H1 (cell line): ENCODE results near the gene RHOC.

Experiments
- CREB1 ChIP-seq: IDR thresholded peaks from 2 replicates; pipeline ENCODE4 v1.6.1; 2012; ENCODE audit warnings: inconsistent platforms
- EZH2 ChIP-seq: fragments of 200-600 bp; sonication (generic); IDR thresholded peaks from 2 replicates; pipeline ENCODE4 v1.7.1; 2012; ENCODE audit warnings: low read depth, mild to moderate bottlenecking, moderate library complexity, low read length, inconsistent platforms; ENCODE audit not compliant: severe bottlenecking
- FOSL1 ChIP-seq: IDR thresholded peaks from 2 replicates; pipeline ENCODE4 v1.6.1; 2011; ENCODE audit warnings: mild to moderate bottlenecking, low read depth, low read length, moderate library complexity; ENCODE audit not compliant: insufficient read depth
- HDAC2 ChIP-seq, 2 experiments: fragments of 300-600 bp in 1 of 2; sonication (generic) in 1 of 2; IDR thresholded peaks; 2 replicates each; pipeline ENCODE4 v1.6.1; 2011 to 2012; ENCODE audit warnings: low read depth in 2 of 2, low read length in 2 of 2, mild to moderate bottlenecking in 2 of 2, moderate library complexity in 2 of 2, borderline replicate concordance in 1 of 2, inconsistent platforms in 1 of 2
- JUND ChIP-seq: IDR thresholded peaks from 2 replicates; pipeline ENCODE4 v1.6.1; 2011; ENCODE audit warnings: mild to moderate bottlenecking, improper control_type of control experiment, low read length
- MAFK ChIP-seq: IDR thresholded peaks from 2 replicates; pipeline ENCODE4 v1.6.1; 2012; ENCODE audit warnings: low read depth, mild to moderate bottlenecking, improper control_type of control experiment, low read length
- MAX ChIP-seq: IDR thresholded peaks from 2 replicates; pipeline ENCODE4 v1.6.1; 2012; ENCODE audit warnings: inconsistent platforms
- POLR2A ChIP-seq, 2 experiments: IDR thresholded peaks; 1 replicate in 1 of 2; 2 replicates in 1 of 2; pipeline ENCODE4 v1.6.1; 2011; ENCODE audit warnings: low read depth in 2 of 2, low read length in 2 of 2, mild to moderate bottlenecking in 2 of 2; ENCODE audit errors: control extremely low read depth in 1 of 2
- POLR2AphosphoS5 ChIP-seq: IDR thresholded peaks from 2 replicates; pipeline ENCODE4 v1.6.1; 2011; ENCODE audit warnings: low read depth, low read length
- RBBP5 ChIP-seq: IDR thresholded peaks from 2 replicates; pipeline ENCODE4 v1.7.1; 2012; ENCODE audit warnings: low read depth, mild to moderate bottlenecking, inconsistent platforms, low read length, moderate library complexity, borderline replicate concordance
- TBP ChIP-seq: IDR thresholded peaks from 2 replicates; pipeline ENCODE4 v1.6.1; 2011; ENCODE audit warnings: low read depth, low read length, improper control_type of control experiment
- TF ChIP-seq, protein P1 (sequence below), 3 experiments: IDR thresholded peaks; 1 replicate in 2 of 3; 2 replicates in 1 of 3; pipeline versions ENCODE4 v1.5.1 to v1.6.1; 2011; ENCODE audit warnings: low read length in 3 of 3, mild to moderate bottlenecking in 3 of 3, inconsistent platforms in 2 of 3, low read depth in 1 of 3, moderate library complexity in 1 of 3; ENCODE audit not compliant: insufficient read depth in 1 of 3; ENCODE audit errors: control extremely low read depth in 1 of 3
- TF ChIP-seq, protein P2 (sequence below): IDR thresholded peaks from 2 replicates; pipeline ENCODE4 v1.6.1; 2011; ENCODE audit warnings: low read length, improper control_type of control experiment
- TF ChIP-seq, protein P3 (sequence below): IDR thresholded peaks from 2 replicates; pipeline ENCODE4 v1.6.1; 2011; ENCODE audit warnings: low read depth, mild to moderate bottlenecking, low read length; ENCODE audit not compliant: insufficient read depth

DNA sequence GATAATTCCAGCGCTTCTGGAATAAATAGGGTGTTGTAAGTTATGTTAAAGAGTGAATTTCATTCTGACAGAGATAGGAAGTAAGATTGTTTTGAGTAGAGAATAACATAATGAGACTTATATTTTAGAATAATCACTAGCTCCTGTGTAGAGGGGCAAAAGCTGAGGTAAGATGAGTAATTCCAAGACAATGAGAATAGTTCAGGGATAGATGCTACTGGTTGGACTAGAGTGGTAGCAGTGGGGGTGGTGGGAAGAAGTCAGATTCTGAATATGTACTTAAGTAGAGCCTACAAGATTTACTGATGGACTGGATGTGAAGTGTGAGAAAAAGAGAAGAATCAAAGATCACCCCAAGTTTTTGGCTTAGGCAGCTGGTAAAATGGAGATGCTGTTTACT lies 55.7 kb downstream of the RHOC start:
- TF ChIP-seq, protein P1, sequence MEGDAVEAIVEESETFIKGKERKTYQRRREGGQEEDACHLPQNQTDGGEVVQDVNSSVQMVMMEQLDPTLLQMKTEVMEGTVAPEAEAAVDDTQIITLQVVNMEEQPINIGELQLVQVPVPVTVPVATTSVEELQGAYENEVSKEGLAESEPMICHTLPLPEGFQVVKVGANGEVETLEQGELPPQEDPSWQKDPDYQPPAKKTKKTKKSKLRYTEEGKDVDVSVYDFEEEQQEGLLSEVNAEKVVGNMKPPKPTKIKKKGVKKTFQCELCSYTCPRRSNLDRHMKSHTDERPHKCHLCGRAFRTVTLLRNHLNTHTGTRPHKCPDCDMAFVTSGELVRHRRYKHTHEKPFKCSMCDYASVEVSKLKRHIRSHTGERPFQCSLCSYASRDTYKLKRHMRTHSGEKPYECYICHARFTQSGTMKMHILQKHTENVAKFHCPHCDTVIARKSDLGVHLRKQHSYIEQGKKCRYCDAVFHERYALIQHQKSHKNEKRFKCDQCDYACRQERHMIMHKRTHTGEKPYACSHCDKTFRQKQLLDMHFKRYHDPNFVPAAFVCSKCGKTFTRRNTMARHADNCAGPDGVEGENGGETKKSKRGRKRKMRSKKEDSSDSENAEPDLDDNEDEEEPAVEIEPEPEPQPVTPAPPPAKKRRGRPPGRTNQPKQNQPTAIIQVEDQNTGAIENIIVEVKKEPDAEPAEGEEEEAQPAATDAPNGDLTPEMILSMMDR (IDR thresholded peaks at IDR 0.05; ENCODE audit: control extremely low read depth in 1 of 3, insufficient read depth in 1 of 3, low read depth in 1 of 3, low read length in 3 of 3), result no peak
- TF ChIP-seq POLR2AphosphoS5 (no peak), MAX (no peak), POLR2A (IDR thresholded peaks at IDR 0.05; ENCODE audit: control extremely low read depth in 1 of 2, low read depth in 2 of 2, low read length in 2 of 2) (no peak), JUND (no peak), RBBP5 (no peak), EZH2 (no peak), HDAC2 (IDR thresholded peaks at IDR 0.05; ENCODE audit: borderline replicate concordance in 1 of 2, low read depth in 2 of 2, low read length in 2 of 2) (no peak), MAFK (no peak), TBP (no peak), CREB1 (no peak), FOSL1 (no peak)
- TF ChIP-seq, protein P2, sequence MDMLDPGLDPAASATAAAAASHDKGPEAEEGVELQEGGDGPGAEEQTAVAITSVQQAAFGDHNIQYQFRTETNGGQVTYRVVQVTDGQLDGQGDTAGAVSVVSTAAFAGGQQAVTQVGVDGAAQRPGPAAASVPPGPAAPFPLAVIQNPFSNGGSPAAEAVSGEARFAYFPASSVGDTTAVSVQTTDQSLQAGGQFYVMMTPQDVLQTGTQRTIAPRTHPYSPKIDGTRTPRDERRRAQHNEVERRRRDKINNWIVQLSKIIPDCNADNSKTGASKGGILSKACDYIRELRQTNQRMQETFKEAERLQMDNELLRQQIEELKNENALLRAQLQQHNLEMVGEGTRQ, result no peak
- TF ChIP-seq, protein P3, sequence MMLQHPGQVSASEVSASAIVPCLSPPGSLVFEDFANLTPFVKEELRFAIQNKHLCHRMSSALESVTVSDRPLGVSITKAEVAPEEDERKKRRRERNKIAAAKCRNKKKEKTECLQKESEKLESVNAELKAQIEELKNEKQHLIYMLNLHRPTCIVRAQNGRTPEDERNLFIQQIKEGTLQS, result no peak
